Activated B cell treated with CpG ODN at 0.5 μM for 24 hours (primary cell): ENCODE results near the gene ISCA1. TPM values are rescaled to one million over a fixed set of nuclear protein-coding genes. Genes with fewer than 3 reads are reported as not detected.

Source experiments
- ATAC-seq: fragments of 200-7000 bp; cut with Tn5 transposase; one replicate; pipeline ENCODE4 v1.10.0; 2021; ENCODE audit warnings: low read depth, mild to moderate bottlenecking, moderate library complexity
- CTCF ChIA-PET: fragments of 350-600 bp; sonication (Branson Sonifier 250); formaldehyde crosslinking; loops from one replicate; lab custom pipeline; 2021; ENCODE audit warnings: antibody characterized with exemption; lab: Charles Lee
- POLR2A ChIA-PET: fragments of 350-600 bp; sonication (Branson Sonifier 250); formaldehyde crosslinking; loops from one replicate; lab custom pipeline; 2021; ENCODE audit warnings: antibody characterized with exemption; lab: Charles Lee
- DNase-seq: peaks from one replicate; pipeline ENCODE4 v3.0.0; 2022
- H3K27ac Mint-ChIP-seq: one replicate; pipeline ENCODE4 v1.8.0; 2020; ENCODE audit warnings: mixed read lengths
- H3K27me3 Mint-ChIP-seq: one replicate; pipeline ENCODE4 v1.8.0; 2021; ENCODE audit warnings: mixed read lengths
- H3K36me3 Mint-ChIP-seq: one replicate; pipeline ENCODE4 v1.8.0; 2021; ENCODE audit warnings: low read depth, mixed read lengths
- H3K4me1 Mint-ChIP-seq: one replicate; pipeline ENCODE4 v1.8.0; 2021; ENCODE audit warnings: mixed read lengths
- H3K4me3 Mint-ChIP-seq: one replicate; pipeline ENCODE4 v1.8.0; 2020; ENCODE audit warnings: mild to moderate bottlenecking, mixed read lengths
- H3K9me3 Mint-ChIP-seq: one replicate; pipeline ENCODE4 v1.8.0; 2020; ENCODE audit warnings: mixed read lengths
- CTCF ChIP-seq: fragments of 200-600 bp; IDR thresholded peaks from one replicate; pipeline ENCODE4 v1.8.0; 2022; ENCODE audit warnings: antibody characterized with exemption, mild to moderate bottlenecking
- intact Hi-C: fragments of 100-400 bp; cut with micrococcal nuclease; formaldehyde crosslinking; loops from one replicate; pipeline ENCODE4 v1.15.1; 2024
- total RNA-seq: library from RNA; stranded (reverse); gene quantifications from 2 replicates; pipeline ENCODE4 v1.2.3, GENCODE V29; 2022

ISCA1 gene
- total RNA-seq, 1 donor from 2014 or later: 16.0 TPM

GRCh38 chr9:86252870-86253269, 29.5 kb downstream of the ISCA1 start:
- DNase-seq (no peak), ATAC-seq (no peak)
- Mint-ChIP-seq H3K27ac (no peak overlapping the region), H3K4me3 (no peak overlapping the region), H3K4me1 (no peaks in the 10 kb centered on the region), H3K9me3 (peaks cover 9% of the 10 kb centered on the region), H3K36me3 (peaks cover 3% of the 10 kb centered on the region), H3K27me3 (peaks cover under 1% of the 10 kb centered on the region)
- intact Hi-C loops: no loop called here
- CTCF ChIA-PET: no interaction called here
- POLR2A ChIA-PET: no interaction called here
- no peak for TF ChIP-seq CTCF

GRCh38 chr9:86250123-86250522, 32.2 kb downstream of the ISCA1 start:
- Mint-ChIP-seq H3K4me1 (no peaks in the 10 kb centered on the region), H3K4me3 (no peak overlapping the region), H3K9me3 (peaks cover 9% of the 10 kb centered on the region), H3K36me3 (peaks cover 1% of the 10 kb centered on the region), H3K27me3 (peaks cover 4% of the 10 kb centered on the region), H3K27ac (no peak overlapping the region)
- TF ChIP-seq CTCF: no peak
- DNase-seq (no peak), ATAC-seq (no peak)
- intact Hi-C loops: no loop called here
- ChIA-PET CTCF (no interaction called here), POLR2A (no interaction called here)

- Mint-ChIP-seq H3K27me3 (peaks cover 4% of the 10 kb centered on the region), H3K36me3 (peaks cover 1% of the 10 kb centered on the region), H3K4me3 (no peak overlapping the region), H3K9me3 (peaks cover 7% of the 10 kb centered on the region), H3K27ac (no peak overlapping the region), H3K4me1 (no peaks in the 10 kb centered on the region)
- ChIA-PET CTCF (no interaction called here), POLR2A (no interaction called here)
- ATAC-seq (no peak), DNase-seq (no peak)
- TF ChIP-seq CTCF: no peak
- intact Hi-C loops: no loop called here
These were observed 33.6 kb downstream of the ISCA1 start for GRCh38 chr9:86248746-86249145.

GRCh38 chr9:86246752-86247161, 35.6 kb downstream of the ISCA1 start:
- no peak for TF ChIP-seq CTCF
- POLR2A ChIA-PET: no interaction called here
- peaks cover 2% of the 10 kb centered on the region for H3K9me3 Mint-ChIP-seq
- H3K36me3 Mint-ChIP-seq: peaks cover 1% of the 10 kb centered on the region
- H3K4me3 Mint-ChIP-seq: no peak overlapping the region
- H3K27me3 Mint-ChIP-seq: peaks cover 4% of the 10 kb centered on the region
- CTCF ChIA-PET: no interaction called here
- no peak for ATAC-seq
- no peak for DNase-seq
- no peaks in the 10 kb centered on the region for H3K4me1 Mint-ChIP-seq
- intact Hi-C loops: no loop called here
- no peak overlapping the region for H3K27ac Mint-ChIP-seq

GRCh38 chr9:86242071-86242470, 40.3 kb downstream of the ISCA1 start:
- Mint-ChIP-seq H3K9me3 (no peaks in the 10 kb centered on the region), H3K4me3 (no peak overlapping the region), H3K27me3 (peaks cover 2% of the 10 kb centered on the region), H3K27ac (no peak overlapping the region), H3K4me1 (no peaks in the 10 kb centered on the region), H3K36me3 (no peaks in the 10 kb centered on the region)
- CTCF ChIA-PET: no interaction called here
- DNase-seq (no peak), ATAC-seq (no peak)
- intact Hi-C loops: no loop called here
- TF ChIP-seq CTCF: no peak
- POLR2A ChIA-PET: no interaction called here
